ENCODE data around the gene ANKS4B. TPM values are rescaled to one million over a fixed set of nuclear protein-coding genes. Genes with fewer than 3 reads are reported as not detected.

ANKS4B gene
- total and polyA plus RNA-seq, 2 donors (not counting 3 experiments of a cell fraction or from before 2014, with no cell fraction given), result not detected

- Histone ChIP-seq H3K4me2 (ENCODE audit: insufficient read depth, low read length) (no peak overlapping the region), H3K9me1 (replicated peaks; ENCODE audit: control insufficient read depth, extremely low read depth, insufficient read depth, low read length) (no peaks in the 10 kb centered on the region), H3K9ac (replicated peaks; ENCODE audit: extremely low read depth, insufficient read depth, low read length) (no peak overlapping the region), H3K36me3 (ENCODE audit: control insufficient read depth in 2 of 2, extremely low read depth in 1 of 2, insufficient read depth in 2 of 2, low read length in 2 of 2) (no peaks in the 10 kb centered on the region), H2AFZ (ENCODE audit: low read depth, low read length) (no peak overlapping the region), H3K79me2 (ENCODE audit: control insufficient read depth, insufficient read depth, low read length) (no peaks in the 10 kb centered on the region), H3K4me3 (replicated peaks in 1 of 3; ENCODE audit: insufficient read depth in 1 of 3, low read depth in 1 of 3, low read length in 3 of 3) (no peak overlapping the region), H3K4me1 (ENCODE audit: control insufficient read depth, extremely low read depth, insufficient read depth, low read length) (no peaks in the 10 kb centered on the region), H3K9me3 (replicated peaks; ENCODE audit: control insufficient read depth, insufficient read depth, low read length) (no peaks in the 10 kb centered on the region), H3K27ac (ENCODE audit: insufficient read depth, low read depth, low read length) (no peak overlapping the region), H3K27me3 (ENCODE audit: control insufficient read depth in 2 of 2, insufficient read depth in 2 of 2, low read length in 2 of 2) (no peaks in the 10 kb centered on the region), H4K20me1 (replicated peaks; ENCODE audit: control insufficient read depth, extremely low read depth, insufficient read depth, low read length) (no peaks in the 10 kb centered on the region)
- no TSS peak for BruUV-seq (replicated peaks)
- dilution Hi-C loops (cut with MboI; ENCODE audit: extremely low pct_ligation_motif_present, low sequenced_read_pairs) (no loop called here), intact Hi-C loops (cut with micrococcal nuclease) (no loop called here)
- no peak for DNase-seq (ENCODE audit: low read depth, low spot score)
- TF ChIP-seq MYC (IDR thresholded peaks at IDR 0.05; ENCODE audit: low read depth, low read length), result no peak
- TF ChIP-seq CTCF (IDR thresholded peaks at IDR 0.05; ENCODE audit: extremely low read depth in 1 of 2, insufficient read depth in 1 of 2, low read depth in 1 of 2, low read length in 2 of 2), result no peak
- no peak for TF ChIP-seq POLR2A (IDR thresholded peaks at IDR 0.05; ENCODE audit: low read depth, low read length)
- TF ChIP-seq POLR2AphosphoS5 (IDR thresholded peaks at IDR 0.05; ENCODE audit: insufficient read depth, low read depth, low read length), result no peak
- no peak for TF ChIP-seq FOS (IDR thresholded peaks at IDR 0.05; ENCODE audit: borderline replicate concordance, insufficient read depth, low read length)
- no peak for TF ChIP-seq EZH2 (IDR thresholded peaks at IDR 0.05; ENCODE audit: borderline replicate concordance, low read depth, low read length, severe bottlenecking)
- no peak for TF ChIP-seq GATA2 (IDR thresholded peaks at IDR 0.05; ENCODE audit: insufficient read depth, insufficient read length, low read depth, low read length)
- TF ChIP-seq JUN (IDR thresholded peaks at IDR 0.05; ENCODE audit: borderline replicate concordance, insufficient read depth, insufficient read length, low read depth), result no peak
- TF ChIP-seq MAX (IDR thresholded peaks at IDR 0.05; ENCODE audit: insufficient read depth, insufficient read length), result no peak
- FAIRE-seq, result no peak
- ChIA-PET CTCF (interaction anchor here (1.0 kb wide), 1 partner anchor 8 kb away, joined by 3 read pairs; no protein-coding TSS in a partner anchor), POLR2A (no interaction called here)
These were observed 20.0 kb downstream of the ANKS4B start for GRCh38 chr16:21253470-21253869.

Data from endothelial cell of umbilical vein (primary cell).